PC-9 (cell line): ENCODE measurements around the gene SMYD2. TPM values are rescaled to one million over a fixed set of nuclear protein-coding genes. Genes with fewer than 3 reads are reported as not detected.

Experiments
- BruUV-seq: library from RNA; stranded (reverse); fragments of 400-500 nt; replicated peaks from 2 replicates; lab custom pipeline; 2021; lab: Mats Ljungman, UMichigan
- CTCF ChIA-PET: fragments of 300-600 bp; sonication (Branson Sonifier 250); formaldehyde crosslinking; loops from one replicate; lab custom pipeline; 2022; ENCODE audit warnings: antibody characterized with exemption; lab: Charles Lee
- POLR2A ChIA-PET: fragments of 300-600 bp; sonication (Branson Sonifier 250); formaldehyde crosslinking; loops from one replicate; lab custom pipeline; 2022; ENCODE audit warnings: antibody characterized with exemption; ENCODE audit not compliant: unreplicated experiment; lab: Charles Lee
- DNase-seq, 2 experiments: peaks; one replicate each; pipeline versions ENCODE4 v3.0.0 to v3.0.0-alpha.2; 2015 to 2022; ENCODE audit warnings: mixed read lengths in 1 of 2
- H2AFZ ChIP-seq: fragments of 200-600 bp; sonication (generic); 2 replicates; pipeline ENCODE4 v1.8.1; 2017; ENCODE audit warnings: antibody characterized with exemption
- H3F3A ChIP-seq: fragments of 200-600 bp; sonication (generic); 2 replicates; pipeline ENCODE4 v1.8.1; 2017; ENCODE audit warnings: antibody characterized with exemption, mild to moderate bottlenecking, low read depth; ENCODE audit not compliant: insufficient read depth
- H3K27ac ChIP-seq: fragments of 200-600 bp; sonication (generic); 2 replicates; pipeline ENCODE4 v1.6.1; 2016; ENCODE audit warnings: mixed run types
- H3K27me3 ChIP-seq: fragments of 200-600 bp; sonication (generic); 2 replicates; pipeline ENCODE4 v1.6.1; 2016; ENCODE audit warnings: low read depth, mixed run types; ENCODE audit not compliant: insufficient read depth
- H3K36me3 ChIP-seq: fragments of 200-600 bp; sonication (generic); 2 replicates; pipeline ENCODE4 v1.6.1; 2016; ENCODE audit warnings: low read depth, mixed run types
- H3K4me1 ChIP-seq: fragments of 200-600 bp; sonication (generic); replicated peaks from 2 replicates; pipeline ENCODE4 v1.6.1; 2016; ENCODE audit warnings: mixed run types; ENCODE audit not compliant: insufficient read depth
- H3K4me2 ChIP-seq: fragments of 200-600 bp; sonication (generic); 2 replicates; pipeline ENCODE4 v1.6.1; 2017; ENCODE audit warnings: mixed run types
- H3K4me3 ChIP-seq: fragments of 200-600 bp; sonication (generic); 2 replicates; pipeline ENCODE4 v1.6.1; 2016; ENCODE audit warnings: mixed run types
- H3K79me2 ChIP-seq: fragments of 200-600 bp; sonication (generic); 2 replicates; pipeline ENCODE4 v1.6.1; 2017; ENCODE audit warnings: low read depth, mixed run types
- H3K9me2 ChIP-seq: fragments of 200-600 bp; sonication (generic); 2 replicates; pipeline ENCODE4 v1.8.1; 2017; ENCODE audit warnings: mild to moderate bottlenecking; ENCODE audit not compliant: insufficient read depth
- H3K9me3 ChIP-seq: fragments of 200-600 bp; sonication (generic); 2 replicates; pipeline ENCODE4 v1.8.1; 2016; ENCODE audit warnings: low read depth; ENCODE audit not compliant: insufficient read depth
- H4K20me1 ChIP-seq: fragments of 200-600 bp; sonication (generic); 2 replicates; pipeline ENCODE4 v1.8.1; 2017; ENCODE audit not compliant: insufficient read depth
- EZH2 ChIP-seq: fragments of 200-600 bp; sonication (generic); IDR thresholded peaks from 2 replicates; pipeline ENCODE4 v1.8.0; 2017; ENCODE audit warnings: antibody characterized with exemption, low read depth
- intact Hi-C: fragments of 100-400 bp; cut with micrococcal nuclease; formaldehyde crosslinking; loops from one replicate; pipeline ENCODE4 v1.10.0; 2022; ENCODE audit not compliant: unreplicated experiment
- total RNA-seq: library from RNA; stranded (reverse); gene quantifications from 2 replicates; pipeline ENCODE4 v1.2.3, GENCODE V29; 2021
- TF ChIP-seq, protein P1 (sequence below): fragments of 200-600 bp; sonication (generic); conservative IDR thresholded peaks from 2 replicates; pipeline ENCODE4 v1.6.1; 2017; ENCODE audit warnings: mixed run types, antibody characterized with exemption, mild to moderate bottlenecking, moderate library complexity

SMYD2 gene
- total RNA-seq, 1 experiment from 2014 or later: 36.4 TPM

DNA sequence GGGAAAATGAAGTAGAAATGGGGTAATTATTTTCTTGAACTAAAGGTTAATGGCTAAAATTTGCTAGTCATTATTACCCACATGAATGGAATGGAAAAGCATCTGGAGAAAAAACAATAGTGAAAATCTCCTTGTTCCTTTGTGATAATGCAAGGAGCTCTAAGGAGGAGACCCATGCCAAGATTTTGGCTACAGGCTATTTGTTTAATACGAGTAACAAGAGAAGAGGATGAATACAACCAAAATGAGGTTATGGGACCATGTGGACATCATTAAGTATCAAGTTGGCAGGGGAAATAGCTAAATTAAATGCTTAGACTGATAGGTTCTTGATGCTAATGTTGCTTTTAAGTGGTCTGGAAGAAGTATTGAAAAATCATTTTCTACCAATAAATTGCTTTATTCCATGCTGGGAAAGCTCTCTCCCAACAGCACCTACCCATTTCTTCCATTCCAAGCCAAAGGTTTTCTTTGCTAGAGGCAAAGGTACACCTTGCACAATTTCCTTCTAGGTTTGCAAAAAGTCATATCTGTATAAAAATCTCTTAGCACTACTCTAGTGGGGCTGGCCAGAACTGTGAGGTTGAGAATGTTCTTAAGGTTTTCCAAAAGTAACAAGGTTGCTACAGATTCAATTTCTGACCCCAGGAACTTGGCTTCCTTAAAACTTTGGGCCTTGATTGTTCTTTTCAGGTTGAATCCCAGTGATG, 100.2 kb downstream of the SMYD2 start:
- TF ChIP-seq, protein P1, sequence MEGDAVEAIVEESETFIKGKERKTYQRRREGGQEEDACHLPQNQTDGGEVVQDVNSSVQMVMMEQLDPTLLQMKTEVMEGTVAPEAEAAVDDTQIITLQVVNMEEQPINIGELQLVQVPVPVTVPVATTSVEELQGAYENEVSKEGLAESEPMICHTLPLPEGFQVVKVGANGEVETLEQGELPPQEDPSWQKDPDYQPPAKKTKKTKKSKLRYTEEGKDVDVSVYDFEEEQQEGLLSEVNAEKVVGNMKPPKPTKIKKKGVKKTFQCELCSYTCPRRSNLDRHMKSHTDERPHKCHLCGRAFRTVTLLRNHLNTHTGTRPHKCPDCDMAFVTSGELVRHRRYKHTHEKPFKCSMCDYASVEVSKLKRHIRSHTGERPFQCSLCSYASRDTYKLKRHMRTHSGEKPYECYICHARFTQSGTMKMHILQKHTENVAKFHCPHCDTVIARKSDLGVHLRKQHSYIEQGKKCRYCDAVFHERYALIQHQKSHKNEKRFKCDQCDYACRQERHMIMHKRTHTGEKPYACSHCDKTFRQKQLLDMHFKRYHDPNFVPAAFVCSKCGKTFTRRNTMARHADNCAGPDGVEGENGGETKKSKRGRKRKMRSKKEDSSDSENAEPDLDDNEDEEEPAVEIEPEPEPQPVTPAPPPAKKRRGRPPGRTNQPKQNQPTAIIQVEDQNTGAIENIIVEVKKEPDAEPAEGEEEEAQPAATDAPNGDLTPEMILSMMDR: no peak
- TF ChIP-seq EZH2: no peak
- Histone ChIP-seq H3K4me1 (peaks cover 26% of the 10 kb centered on the region), H2AFZ (no peak overlapping the region), H3K79me2 (no peaks in the 10 kb centered on the region), H3K9me2 (no peaks in the 10 kb centered on the region), H3K4me3 (no peak overlapping the region), H4K20me1 (no peaks in the 10 kb centered on the region), H3F3A (peaks cover 12% of the 10 kb centered on the region; the same call in 1 of the 2 replicates), H3K27ac (peak overlapping the region; percentile 43), H3K4me2 (peak overlapping the region; percentile 29), H3K9me3 (no peaks in the 10 kb centered on the region; the same call in 1 of the 2 replicates), H3K27me3 (no peaks in the 10 kb centered on the region), H3K36me3 (no peaks in the 10 kb centered on the region; the same call in none of the 2 replicates)
- intact Hi-C loops: loop anchor here (1.0 to 2.0 kb wide), 3 partner anchors 32 to 222 kb away; partner anchors contain the start of gene CENPF
- BruUV-seq: no TSS peak
- POLR2A ChIA-PET: interaction anchor here (0.6 kb wide), 2 partner anchors 31 to 86 kb away, joined by 4 to 7 read pairs; no protein-coding TSS in a partner anchor
- no peak for DNase-seq
- CTCF ChIA-PET: interaction anchor here (0.6 kb wide), 1 partner anchor 87 kb away, joined by 3 read pairs; no protein-coding TSS in a partner anchor

DNA sequence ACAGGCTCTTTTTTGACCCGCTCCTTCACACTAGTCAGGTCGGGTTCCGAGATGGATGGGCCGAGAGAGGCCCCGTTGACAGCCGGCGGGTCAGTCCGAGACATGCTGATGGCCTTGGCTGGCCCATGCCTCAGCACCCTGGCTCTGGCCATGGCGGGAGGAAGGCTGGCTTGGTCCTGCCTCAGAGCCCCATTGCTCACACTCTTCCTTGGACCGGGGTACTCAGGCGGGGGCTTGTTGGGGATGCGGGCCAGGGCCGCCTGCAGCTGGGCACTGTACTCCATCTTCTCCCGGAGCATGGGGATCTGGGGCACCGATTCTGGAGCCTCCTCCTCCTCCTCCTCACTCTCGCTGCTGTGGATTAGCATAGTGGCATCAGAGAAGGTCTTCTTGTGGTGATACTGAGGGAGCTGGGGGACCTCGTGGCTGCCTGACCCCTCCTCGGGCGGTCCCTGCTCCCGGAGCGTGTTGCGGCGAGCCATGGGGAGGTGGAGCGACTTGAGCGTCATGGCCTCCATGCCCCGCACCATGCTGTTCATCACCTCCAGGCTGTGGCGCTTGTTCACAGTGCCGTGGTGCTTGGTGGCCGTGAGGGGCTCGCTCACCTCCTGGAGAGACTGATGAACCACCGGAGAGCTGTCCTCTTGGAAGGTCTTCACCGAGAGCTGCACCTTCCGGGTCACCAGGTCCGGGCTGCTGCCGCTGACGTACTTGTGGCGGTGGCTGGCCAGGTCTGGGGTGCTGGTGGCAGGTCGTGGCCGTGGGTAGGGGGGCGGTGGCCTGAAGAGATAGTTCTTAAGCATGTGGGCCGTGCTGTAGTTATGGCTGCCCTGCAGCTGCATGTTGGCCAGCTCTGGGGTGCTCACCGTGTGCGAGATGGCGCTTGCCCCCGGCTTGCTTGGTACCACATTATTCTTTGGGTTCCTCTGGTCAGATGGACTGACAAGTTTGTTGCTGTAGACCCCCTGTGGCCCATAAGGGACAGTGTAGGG, 102.7 kb downstream of the SMYD2 start:
- Histone ChIP-seq H3K9me2 (no peaks in the 10 kb centered on the region), H3K4me1 (peaks cover 26% of the 10 kb centered on the region), H3K36me3 (peaks cover 5% of the 10 kb centered on the region; the same call in 1 of the 2 replicates), H3K27me3 (no peaks in the 10 kb centered on the region), H3K27ac (no peak overlapping the region), H3K4me2 (no peak overlapping the region), H3F3A (peaks cover 12% of the 10 kb centered on the region; the same call in 1 of the 2 replicates), H2AFZ (no peak overlapping the region), H3K4me3 (no peak overlapping the region), H3K79me2 (no peaks in the 10 kb centered on the region), H4K20me1 (no peaks in the 10 kb centered on the region), H3K9me3 (no peaks in the 10 kb centered on the region; the same call in 1 of the 2 replicates)
- no TSS peak for BruUV-seq
- intact Hi-C loops: no loop called here
- DNase-seq: no peak
- no peak for TF ChIP-seq EZH2
- TF ChIP-seq, protein P1: no peak
- ChIA-PET POLR2A (no interaction called here), CTCF (no interaction called here)

DNA sequence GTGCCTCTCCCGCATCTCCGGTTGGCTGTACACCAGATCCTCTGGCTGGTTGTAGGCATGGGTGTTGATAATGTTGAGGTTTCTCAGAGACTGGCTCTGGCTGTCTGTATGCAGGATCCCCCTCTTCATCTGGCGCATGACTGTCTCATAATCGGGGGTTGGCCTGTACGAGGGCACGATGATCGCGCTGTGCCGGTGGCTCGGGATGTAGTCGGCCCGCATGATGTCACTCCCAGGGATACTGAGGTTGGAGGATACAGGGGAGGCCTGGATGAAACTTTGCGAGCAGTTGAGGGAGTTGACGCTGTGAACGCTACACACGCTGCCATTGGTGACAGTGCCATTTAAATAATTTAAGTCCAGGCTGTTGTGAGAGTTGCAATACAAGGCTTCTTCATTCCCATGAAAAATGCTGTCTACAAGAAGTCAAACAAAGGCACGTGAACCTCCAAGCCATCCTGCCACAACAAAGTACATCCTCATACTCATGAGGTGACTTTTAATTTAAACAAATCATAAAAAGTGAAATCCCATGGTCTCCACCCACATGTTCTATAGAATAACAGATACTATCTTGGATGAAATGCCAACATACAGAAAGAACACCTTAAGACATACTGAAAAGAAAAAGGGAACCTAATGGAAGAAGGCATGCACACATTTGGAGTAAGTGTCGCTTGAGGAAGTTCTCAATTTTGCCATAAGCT, 103.6 kb downstream of the SMYD2 start:
- no peak for TF ChIP-seq EZH2
- TF ChIP-seq, protein P1: no peak
- no peak overlapping the region for H3K27ac ChIP-seq
- POLR2A ChIA-PET: interaction anchor here (0.6 kb wide), 1 partner anchor 181 kb away, joined by 5 read pairs; no protein-coding TSS in a partner anchor
- CTCF ChIA-PET: no interaction called here
- no peak overlapping the region for H2AFZ ChIP-seq
- peaks cover 5% of the 10 kb centered on the region; the same call in 1 of the 2 replicates for H3K36me3 ChIP-seq
- H4K20me1 ChIP-seq: no peaks in the 10 kb centered on the region
- peaks cover 24% of the 10 kb centered on the region for H3K4me1 ChIP-seq
- H3K27me3 ChIP-seq: no peaks in the 10 kb centered on the region
- DNase-seq: no peak
- BruUV-seq: no TSS peak
- H3K9me2 ChIP-seq: no peaks in the 10 kb centered on the region
- peaks cover 12% of the 10 kb centered on the region; the same call in 1 of the 2 replicates for H3F3A ChIP-seq
- H3K79me2 ChIP-seq: no peaks in the 10 kb centered on the region
- no peak overlapping the region for H3K4me2 ChIP-seq
- no peak overlapping the region for H3K4me3 ChIP-seq
- no peaks in the 10 kb centered on the region; the same call in 1 of the 2 replicates for H3K9me3 ChIP-seq
- intact Hi-C loops: no loop called here
